Erythroblast (primary cell): ENCODE measurements around the gene FGF12.

Experiments used
- DNase-seq, 2 experiments: peaks; one replicate each; lab custom pipeline; 2025; lab: John Stamatoyannopoulos, UW
- GATA1 ChIP-seq: IDR thresholded peaks from 2 replicates; pipeline ENCODE4 v1.6.1; 2011; ENCODE audit warnings: low read depth, mild to moderate bottlenecking, control low read depth, low read length, moderate library complexity
- POLR2A ChIP-seq: IDR thresholded peaks from 2 replicates; pipeline ENCODE4 v1.6.1; 2011; ENCODE audit warnings: mild to moderate bottlenecking, low read length

Gene FGF12

DNA sequence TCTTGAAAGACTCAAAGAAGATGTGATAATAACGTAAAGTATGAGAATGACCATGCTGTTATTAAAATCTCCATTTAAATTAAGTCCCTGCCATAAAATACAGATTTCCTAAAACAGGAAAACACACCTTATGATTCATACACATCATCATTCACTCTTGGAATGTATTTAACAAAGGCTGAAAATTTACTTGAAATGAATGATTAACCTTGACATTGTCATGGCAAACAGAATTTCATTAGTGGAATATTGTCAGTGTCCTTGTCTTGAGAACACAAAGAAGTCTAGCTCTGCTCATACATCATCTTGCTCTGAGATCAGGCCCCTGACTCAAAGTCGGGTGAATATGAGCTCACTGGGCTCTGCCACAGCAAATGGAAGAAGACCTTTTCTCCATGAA, 313.9 kb downstream of the FGF12 start:
- DNase-seq = no peak
- TF ChIP-seq POLR2A = no peak
- TF ChIP-seq GATA1 = no peak

DNA sequence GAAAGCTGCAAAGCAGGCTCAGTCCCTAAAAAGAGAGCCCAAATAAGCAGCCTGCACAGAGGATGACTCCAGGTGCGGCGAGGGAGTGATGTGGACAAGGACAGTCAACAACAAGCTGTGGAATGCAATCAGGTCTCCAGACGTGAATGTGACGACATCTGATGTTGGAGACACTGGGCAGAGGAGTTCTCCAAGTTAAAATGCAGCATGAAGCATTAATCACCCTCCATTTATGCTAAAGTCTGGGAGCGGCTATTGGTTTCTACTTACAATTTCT, 316.7 kb downstream of the FGF12 start:
- TF ChIP-seq GATA1 (no peak), POLR2A (no peak)
- no peak for DNase-seq

DNA sequence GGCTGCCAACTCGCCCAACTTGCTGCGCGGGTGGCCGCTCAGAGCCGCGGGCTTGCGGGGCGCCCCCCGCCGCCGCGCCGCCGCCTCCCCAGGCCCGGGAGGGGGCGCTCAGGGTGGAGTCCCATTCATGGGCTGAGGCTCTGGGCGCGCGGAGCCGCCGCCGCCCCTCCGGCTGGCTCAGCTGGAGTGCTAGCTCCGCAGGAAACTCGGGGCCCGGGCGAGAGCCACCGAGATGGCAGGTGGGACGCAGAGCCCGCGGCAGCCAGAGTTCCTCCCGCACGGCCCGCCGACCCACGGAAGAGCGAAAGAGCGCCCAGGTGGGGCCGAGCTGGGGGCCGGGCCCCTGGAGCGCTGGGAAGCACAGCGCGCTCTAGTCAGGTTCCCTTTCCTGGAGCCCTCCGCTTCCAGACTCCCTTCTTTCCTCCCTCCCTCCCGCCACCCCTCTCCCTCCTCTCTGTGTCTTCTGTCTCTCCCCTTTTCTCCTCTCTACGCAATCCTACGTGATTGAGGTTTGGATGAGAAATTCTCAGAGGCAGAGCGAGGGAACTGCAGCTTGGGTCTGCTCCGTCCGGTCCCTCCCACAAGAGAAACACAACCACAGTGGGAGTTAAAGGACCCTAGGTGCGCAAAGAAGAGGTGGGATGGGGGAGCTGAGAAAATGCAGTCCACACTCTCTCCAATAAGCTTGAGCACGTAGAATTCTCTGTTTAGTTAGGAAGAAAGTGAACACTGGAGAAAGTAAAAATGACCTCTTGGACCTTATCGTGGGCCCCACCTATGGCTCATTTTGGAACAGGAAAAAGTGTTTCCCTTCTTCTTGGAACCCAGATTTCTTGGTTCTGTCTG, 317.3 kb downstream of the FGF12 start:
- no peak for TF ChIP-seq POLR2A
- no peak for TF ChIP-seq GATA1
- no peak for DNase-seq

DNA sequence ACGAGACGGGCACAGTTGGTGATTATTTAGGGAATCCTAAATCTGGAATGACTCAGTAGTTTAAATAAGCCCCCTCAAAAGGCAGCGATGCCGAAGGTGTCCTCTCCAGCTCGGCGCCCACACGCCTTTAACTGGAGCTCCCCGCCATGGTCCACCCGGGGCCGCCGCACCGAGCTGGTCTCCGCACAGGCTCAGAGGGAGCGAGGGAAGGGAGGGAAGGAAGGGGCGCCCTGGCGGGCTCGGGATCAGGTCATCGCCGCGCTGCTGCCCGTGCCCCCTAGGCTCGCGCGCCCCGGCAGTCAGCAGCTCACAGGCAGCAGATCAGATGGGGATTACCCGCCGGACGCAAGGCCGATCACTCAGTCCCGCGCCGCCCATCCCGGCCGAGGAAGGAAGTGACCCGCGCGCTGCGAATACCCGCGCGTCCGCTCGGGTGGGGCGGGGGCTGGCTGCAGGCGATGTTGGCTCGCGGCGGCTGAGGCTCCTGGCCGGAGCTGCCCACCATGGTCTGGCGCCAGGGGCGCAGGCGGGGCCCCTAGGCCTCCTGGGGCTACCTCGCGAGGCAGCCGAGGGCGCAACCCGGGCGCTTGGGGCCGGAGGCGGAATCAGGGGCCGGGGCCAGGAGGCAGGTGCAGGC, 318.0 kb downstream of the FGF12 start:
- TF ChIP-seq GATA1 (no peak), POLR2A (no peak)
- no peak for DNase-seq

DNA sequence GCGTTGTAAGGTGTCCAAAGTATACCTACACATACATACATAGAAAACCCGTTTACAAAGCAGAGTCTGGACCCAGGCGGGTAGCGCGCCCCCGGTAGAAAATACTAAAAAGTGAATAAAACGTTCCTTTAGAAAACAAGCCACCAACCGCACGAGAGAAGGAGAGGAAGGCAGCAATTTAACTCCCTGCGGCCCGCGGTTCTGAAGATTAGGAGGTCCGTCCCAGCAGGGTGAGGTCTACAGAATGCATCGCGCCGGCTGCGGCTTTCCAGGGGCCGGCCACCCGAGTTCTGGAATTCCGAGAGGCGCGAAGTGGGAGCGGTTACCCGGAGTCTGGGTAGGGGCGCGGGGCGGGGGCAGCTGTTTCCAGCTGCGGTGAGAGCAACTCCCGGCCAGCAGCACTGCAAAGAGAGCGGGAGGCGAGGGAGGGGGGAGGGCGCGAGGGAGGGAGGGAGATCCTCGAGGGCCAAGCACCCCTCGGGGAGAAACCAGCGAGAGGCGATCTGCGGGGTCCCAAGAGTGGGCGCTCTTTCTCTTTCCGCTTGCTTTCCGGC, 318.6 kb downstream of the FGF12 start:
- TF ChIP-seq POLR2A (no peak), GATA1 (no peak)
- no peak for DNase-seq

GRCh38 chr3:192408007-192408646, 319.2 kb downstream of the FGF12 start:
- TF ChIP-seq POLR2A (no peak), GATA1 (no peak)
- no peak for DNase-seq

GRCh38 chr3:192399767-192400166, 327.6 kb downstream of the FGF12 start:
- DNase-seq = no peak
- no peak for TF ChIP-seq GATA1

DNA sequence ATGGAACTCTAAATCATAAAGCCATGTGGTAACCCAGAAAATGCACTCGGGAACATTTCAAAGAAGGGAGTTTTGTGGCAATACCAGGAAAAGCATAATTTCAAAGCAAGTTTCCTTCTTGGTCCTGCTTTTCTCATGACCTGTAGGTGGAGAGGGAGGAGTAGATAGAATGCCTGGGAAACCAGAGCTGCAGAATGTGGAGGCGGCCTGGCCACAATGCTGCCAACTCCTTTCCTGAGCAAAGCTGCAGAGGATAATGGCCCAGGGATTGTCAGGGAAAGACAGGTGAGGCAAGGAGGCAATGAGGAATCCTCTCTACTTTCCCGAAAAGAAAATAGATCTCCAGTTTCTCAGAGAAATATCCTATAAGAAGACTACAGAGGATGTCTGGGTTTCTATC, 330.3 kb downstream of the FGF12 start:
- no peak for DNase-seq
- TF ChIP-seq POLR2A (no peak), GATA1 (no peak)

- no peak for DNase-seq
- TF ChIP-seq GATA1 (no peak), POLR2A (no peak)
These were observed 331.8 kb downstream of the FGF12 start for GRCh38 chr3:192395506-192395905.

DNA sequence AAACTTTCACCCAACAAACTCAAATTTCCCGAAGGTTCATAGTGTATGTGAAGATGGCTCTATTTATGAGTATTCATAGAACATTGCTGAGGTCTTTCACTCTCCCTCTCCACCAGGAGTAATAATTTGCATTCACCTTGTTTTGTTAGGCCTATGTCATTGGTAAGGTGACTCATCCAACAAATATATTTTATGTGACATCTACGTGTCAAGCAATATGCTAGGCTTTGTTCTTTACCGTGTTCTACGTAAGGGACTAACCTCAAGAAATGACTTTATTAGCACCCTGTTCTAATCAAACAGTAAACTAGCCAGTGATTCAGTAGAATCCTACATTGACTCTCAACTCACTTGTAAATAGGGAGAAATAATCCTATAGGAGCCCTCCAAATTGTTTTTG, 334.4 kb downstream of the FGF12 start:
- no peak for DNase-seq
- TF ChIP-seq POLR2A (no peak), GATA1 (no peak)

DNA sequence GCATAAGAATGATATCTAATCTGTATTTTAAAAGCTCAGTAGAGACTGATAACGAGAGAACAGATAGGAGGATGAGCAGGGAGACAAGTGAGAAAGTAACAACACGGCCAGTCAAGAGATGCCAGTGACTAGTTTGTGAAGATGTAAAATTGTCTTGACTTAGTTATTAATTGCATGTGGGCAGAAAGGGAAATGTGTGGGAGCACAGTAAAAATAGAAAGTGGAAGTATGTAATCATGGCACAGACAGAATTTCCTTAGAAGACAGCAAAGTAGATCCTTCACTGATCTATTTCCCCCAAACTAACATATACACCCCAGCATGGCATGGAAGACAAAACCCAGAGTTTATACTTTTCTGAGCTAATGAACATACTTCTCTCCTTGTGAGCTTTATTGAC, 344.5 kb downstream of the FGF12 start:
- DNase-seq = no peak
- TF ChIP-seq POLR2A (no peak), GATA1 (no peak)

DNA sequence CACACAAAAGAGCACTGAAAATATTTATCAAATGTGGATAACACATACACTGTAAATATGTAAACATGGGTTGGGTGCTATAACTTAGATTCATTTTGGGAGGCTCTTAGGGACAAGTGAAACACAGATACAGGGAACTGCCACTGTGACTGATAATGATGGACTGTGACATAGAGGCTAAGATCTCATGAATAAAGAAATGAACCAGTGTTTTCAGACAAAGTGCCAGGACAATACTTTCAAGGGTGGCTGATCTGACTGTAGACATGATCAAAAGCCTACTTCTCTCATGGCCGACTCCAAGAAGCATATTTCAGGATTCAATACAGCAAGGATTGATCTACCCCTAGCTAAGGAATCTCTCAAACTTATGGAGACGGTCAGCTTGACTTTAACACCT, 353.8 kb downstream of the FGF12 start:
- DNase-seq = no peak
- TF ChIP-seq GATA1 = no peak
- TF ChIP-seq POLR2A = no peak

DNA sequence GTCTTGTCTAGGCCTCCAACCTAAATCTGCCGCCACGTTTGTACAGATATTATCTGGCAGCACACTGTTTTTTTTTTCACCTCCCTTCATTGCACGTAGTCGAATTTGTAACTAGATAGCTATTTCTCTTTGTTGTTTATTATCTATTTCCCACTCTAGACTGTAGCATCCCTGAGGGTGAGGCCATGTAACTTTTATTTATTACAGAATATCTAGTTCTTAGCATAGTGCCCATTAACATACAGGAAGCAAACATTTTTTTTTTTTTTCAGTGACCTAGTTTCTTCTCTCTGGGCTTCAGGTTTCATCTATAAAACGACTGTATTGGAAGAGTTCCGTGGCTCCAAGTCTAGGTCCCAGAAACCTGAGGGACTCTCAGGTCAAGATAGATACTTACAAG, 354.3 kb downstream of the FGF12 start:
- TF ChIP-seq GATA1 (no peak), POLR2A (no peak)
- DNase-seq = no peak

DNA sequence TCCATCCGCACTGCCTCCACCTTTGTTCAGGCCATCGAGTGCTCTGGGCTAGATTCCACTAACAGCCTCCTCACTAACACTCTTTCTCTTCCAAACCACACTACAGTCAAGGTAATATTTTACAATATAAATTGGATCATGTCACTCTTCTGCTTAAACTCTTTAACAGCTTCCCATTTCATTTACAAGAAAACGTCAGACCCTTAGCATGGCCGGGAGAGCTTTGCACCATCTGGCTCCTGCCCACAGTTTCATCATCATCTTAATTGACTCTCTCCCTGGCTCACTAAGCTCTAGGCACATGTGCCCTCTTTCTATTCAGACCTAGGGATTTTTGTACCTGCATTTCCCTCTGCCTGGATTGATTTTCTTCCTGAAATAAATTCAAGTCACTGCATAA, 354.7 kb downstream of the FGF12 start:
- no peak for DNase-seq
- TF ChIP-seq GATA1 (no peak), POLR2A (no peak)
